ENCODE measurements around the gene NSMCE1. TPM values are rescaled to one million over a fixed set of nuclear protein-coding genes. Genes with fewer than 3 reads are reported as not detected.

Gene NSMCE1
- total RNA-seq, 1 experiment from 2014 or later: 37.0 TPM

- no peak for TF ChIP-seq CTCF (IDR thresholded peaks at IDR 0.05; ENCODE audit: insufficient read depth in 1 of 2, low read depth in 1 of 2, low read length in 1 of 2, severe bottlenecking in 1 of 2, unreplicated experiment in 1 of 2)
- BruUV-seq (replicated peaks): no TSS peak
- H3K27me3 ChIP-seq (replicated peaks; ENCODE audit: control insufficient read depth, insufficient read depth, low read length): no peaks in the 10 kb centered on the region
- H3K4me3 Mint-ChIP-seq (ENCODE audit: unreplicated experiment): no peak overlapping the region
- POLR2A ChIA-PET: no interaction called here
- H3K4me1 Mint-ChIP-seq (ENCODE audit: low read depth, unreplicated experiment): no peaks in the 10 kb centered on the region
- DNase-seq: no peak
- H3K9me3 Mint-ChIP-seq (ENCODE audit: unreplicated experiment): no peaks in the 10 kb centered on the region
- no peaks in the 10 kb centered on the region for H3K9me3 ChIP-seq
- H3K4me1 ChIP-seq: no peaks in the 10 kb centered on the region
- H3K36me3 Mint-ChIP-seq (ENCODE audit: insufficient read depth, unreplicated experiment): no peaks in the 10 kb centered on the region
- H3K4me3 ChIP-seq (ENCODE audit: low read depth, low read length): no peak overlapping the region
- H3K27ac Mint-ChIP-seq (ENCODE audit: unreplicated experiment): no peak overlapping the region
- no peaks in the 10 kb centered on the region for H3K27me3 Mint-ChIP-seq (ENCODE audit: insufficient read depth, unreplicated experiment)
- no peaks in the 10 kb centered on the region for H3K36me3 ChIP-seq (ENCODE audit: control insufficient read depth, insufficient read depth, low read length)
- CTCF ChIA-PET: no interaction called here
- intact Hi-C loops (cut with micrococcal nuclease; ENCODE audit: unreplicated experiment): no loop called here
Measured at GRCh38 chr16:27291722-27292240, 23.2 kb upstream of the NSMCE1 start.

GRCh38 chr16:27291106-27291505, 22.5 kb upstream of the NSMCE1 start:
- ChIA-PET CTCF (no interaction called here), POLR2A (no interaction called here)
- DNase-seq: no peak
- Mint-ChIP-seq H3K9me3 (ENCODE audit: unreplicated experiment) (no peaks in the 10 kb centered on the region), H3K27me3 (ENCODE audit: insufficient read depth, unreplicated experiment) (no peaks in the 10 kb centered on the region), H3K27ac (ENCODE audit: unreplicated experiment) (no peak overlapping the region), H3K4me3 (ENCODE audit: unreplicated experiment) (no peak overlapping the region), H3K36me3 (ENCODE audit: insufficient read depth, unreplicated experiment) (no peaks in the 10 kb centered on the region), H3K4me1 (ENCODE audit: low read depth, unreplicated experiment) (no peaks in the 10 kb centered on the region)
- Histone ChIP-seq H3K4me3 (ENCODE audit: low read depth, low read length) (no peak overlapping the region), H3K36me3 (ENCODE audit: control insufficient read depth, insufficient read depth, low read length) (no peaks in the 10 kb centered on the region), H3K27me3 (replicated peaks; ENCODE audit: control insufficient read depth, insufficient read depth, low read length) (no peaks in the 10 kb centered on the region), H3K9me3 (no peaks in the 10 kb centered on the region), H3K4me1 (no peaks in the 10 kb centered on the region)
- intact Hi-C loops (cut with micrococcal nuclease; ENCODE audit: unreplicated experiment): no loop called here
- BruUV-seq (replicated peaks): no TSS peak
- no peak for TF ChIP-seq CTCF (IDR thresholded peaks at IDR 0.05; ENCODE audit: insufficient read depth in 1 of 2, low read depth in 1 of 2, low read length in 1 of 2, severe bottlenecking in 1 of 2, unreplicated experiment in 1 of 2)

GRCh38 chr16:27290562-27290961, 22.0 kb upstream of the NSMCE1 start:
- BruUV-seq (replicated peaks): no TSS peak
- POLR2A ChIA-PET: no interaction called here
- CTCF ChIA-PET: no interaction called here
- H3K36me3 ChIP-seq (ENCODE audit: control insufficient read depth, insufficient read depth, low read length): no peaks in the 10 kb centered on the region
- no peaks in the 10 kb centered on the region for H3K4me1 ChIP-seq
- H3K9me3 Mint-ChIP-seq (ENCODE audit: unreplicated experiment): no peaks in the 10 kb centered on the region
- H3K4me1 Mint-ChIP-seq (ENCODE audit: low read depth, unreplicated experiment): no peaks in the 10 kb centered on the region
- intact Hi-C loops (cut with micrococcal nuclease; ENCODE audit: unreplicated experiment): no loop called here
- H3K9me3 ChIP-seq: no peaks in the 10 kb centered on the region
- no peaks in the 10 kb centered on the region for H3K36me3 Mint-ChIP-seq (ENCODE audit: insufficient read depth, unreplicated experiment)
- H3K27ac Mint-ChIP-seq (ENCODE audit: unreplicated experiment): no peak overlapping the region
- no peak overlapping the region for H3K4me3 ChIP-seq (ENCODE audit: low read depth, low read length)
- H3K27me3 ChIP-seq (replicated peaks; ENCODE audit: control insufficient read depth, insufficient read depth, low read length): no peaks in the 10 kb centered on the region
- H3K4me3 Mint-ChIP-seq (ENCODE audit: unreplicated experiment): no peak overlapping the region
- TF ChIP-seq CTCF (IDR thresholded peaks at IDR 0.05; ENCODE audit: insufficient read depth in 1 of 2, low read depth in 1 of 2, low read length in 1 of 2, severe bottlenecking in 1 of 2, unreplicated experiment in 1 of 2): no peak
- DNase-seq: no peak
- H3K27me3 Mint-ChIP-seq (ENCODE audit: insufficient read depth, unreplicated experiment): no peaks in the 10 kb centered on the region

Data from Caco-2 (cell line).